GM18511 (cell line): ENCODE results near the gene ADCY3.

Source experiments
- ATAC-seq: cut with Tn5 transposase; IDR thresholded peaks from one replicate; pipeline ENCODE4 v1.9.1; 2021; ENCODE audit warnings: mild to moderate bottlenecking, moderate library complexity; ENCODE audit not compliant: unreplicated experiment

Gene ADCY3

DNA sequence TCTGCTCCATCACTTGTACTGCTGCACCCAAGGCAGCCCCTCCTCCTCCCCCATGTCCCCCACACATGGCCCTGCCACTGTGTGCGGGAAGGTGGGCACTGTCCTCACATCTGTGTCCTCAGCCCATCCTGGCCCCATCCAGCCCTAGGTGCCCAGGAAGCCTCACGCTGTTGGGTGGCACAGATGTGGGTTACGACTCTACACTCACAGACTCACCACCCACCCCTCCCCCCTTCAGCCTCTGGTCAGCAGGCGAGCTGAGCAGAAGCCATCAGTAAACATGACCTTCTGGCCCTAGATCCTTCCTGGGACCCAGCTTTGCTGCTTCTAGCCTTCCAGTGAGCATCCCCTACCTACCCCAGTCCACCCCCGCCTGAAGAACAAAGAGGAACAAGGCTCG lies 43.0 kb downstream of the ADCY3 start:
- no peak for ATAC-seq

DNA sequence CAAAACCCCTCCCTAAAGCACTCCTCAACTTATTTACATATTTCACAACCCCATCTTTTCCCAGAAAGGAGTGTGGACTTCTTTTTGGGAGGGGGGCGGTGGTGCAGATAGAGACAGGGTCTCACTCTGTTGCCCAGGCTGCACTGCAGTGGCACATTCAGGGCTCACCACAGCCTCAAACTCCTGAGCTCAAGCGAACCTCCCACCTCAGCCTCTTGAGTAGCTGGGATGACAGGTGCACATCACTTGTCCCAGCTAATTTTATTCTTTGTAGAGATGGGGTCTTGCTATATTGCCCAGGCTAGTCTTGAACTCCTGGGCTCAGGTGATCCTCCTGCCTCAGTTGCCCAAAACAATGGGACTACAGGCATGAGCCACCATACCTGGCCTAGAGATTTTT lies 44.1 kb downstream of the ADCY3 start:
- ATAC-seq = no peak

DNA sequence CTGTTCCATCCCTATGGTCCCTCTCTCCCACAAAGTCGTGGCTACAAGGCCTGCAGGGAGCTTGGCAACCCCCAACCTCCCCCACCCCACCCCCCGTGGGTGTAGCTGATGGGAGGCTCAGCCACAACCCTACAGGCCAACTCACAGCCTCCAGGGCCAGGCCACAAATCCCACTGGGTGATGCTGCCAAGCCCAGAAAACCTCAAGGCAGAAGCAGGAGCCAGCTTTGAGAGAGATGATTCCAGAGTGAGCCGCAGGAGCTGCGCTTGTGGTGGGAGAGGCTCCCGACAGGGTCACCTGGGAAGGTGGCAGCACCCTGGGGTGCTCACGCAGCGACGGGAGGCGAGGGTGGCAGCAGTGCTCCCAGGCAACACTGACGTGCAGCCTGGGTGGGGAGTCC lies 44.8 kb downstream of the ADCY3 start:
- ATAC-seq = no peak

DNA sequence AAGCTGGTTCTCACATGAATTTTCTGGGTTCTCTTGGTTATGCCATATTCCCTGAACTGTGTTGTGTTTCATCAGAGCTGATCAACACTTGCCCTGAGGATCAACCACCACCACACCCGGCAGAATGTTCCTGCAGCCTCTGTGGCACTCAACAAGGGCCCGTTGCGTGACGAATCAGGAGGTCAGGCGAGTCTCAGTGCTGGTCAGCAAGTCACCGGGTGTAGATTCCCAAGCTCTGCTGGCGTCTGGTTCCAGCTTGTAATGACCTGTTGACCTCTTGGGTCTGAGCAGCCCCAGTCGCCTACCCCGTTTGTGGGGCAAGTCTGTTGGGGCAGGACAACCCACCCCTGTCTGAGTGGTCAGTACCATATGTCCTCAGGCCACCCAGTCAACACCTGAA lies 46.0 kb downstream of the ADCY3 start:
- no peak for ATAC-seq

DNA sequence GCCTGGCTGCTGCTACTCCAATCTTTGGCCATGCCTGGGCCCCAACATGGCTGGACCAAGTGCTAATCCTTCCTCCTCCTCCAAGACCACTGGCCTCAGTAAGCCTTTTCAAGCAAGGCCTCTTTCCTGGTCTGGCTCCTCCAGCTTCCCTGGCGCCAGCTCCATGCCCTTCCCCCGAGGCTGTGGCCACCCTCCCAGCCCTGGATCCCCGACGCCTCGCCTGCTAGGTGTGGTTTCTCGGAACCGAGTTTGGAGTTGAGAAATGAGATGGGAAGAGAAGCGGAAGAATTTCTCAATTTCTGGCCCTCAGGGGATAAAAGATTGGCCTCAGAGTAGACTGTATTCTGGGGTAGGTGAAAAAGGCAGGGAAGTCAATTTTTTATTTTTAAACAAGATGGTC lies 46.4 kb downstream of the ADCY3 start:
- no peak for ATAC-seq

DNA sequence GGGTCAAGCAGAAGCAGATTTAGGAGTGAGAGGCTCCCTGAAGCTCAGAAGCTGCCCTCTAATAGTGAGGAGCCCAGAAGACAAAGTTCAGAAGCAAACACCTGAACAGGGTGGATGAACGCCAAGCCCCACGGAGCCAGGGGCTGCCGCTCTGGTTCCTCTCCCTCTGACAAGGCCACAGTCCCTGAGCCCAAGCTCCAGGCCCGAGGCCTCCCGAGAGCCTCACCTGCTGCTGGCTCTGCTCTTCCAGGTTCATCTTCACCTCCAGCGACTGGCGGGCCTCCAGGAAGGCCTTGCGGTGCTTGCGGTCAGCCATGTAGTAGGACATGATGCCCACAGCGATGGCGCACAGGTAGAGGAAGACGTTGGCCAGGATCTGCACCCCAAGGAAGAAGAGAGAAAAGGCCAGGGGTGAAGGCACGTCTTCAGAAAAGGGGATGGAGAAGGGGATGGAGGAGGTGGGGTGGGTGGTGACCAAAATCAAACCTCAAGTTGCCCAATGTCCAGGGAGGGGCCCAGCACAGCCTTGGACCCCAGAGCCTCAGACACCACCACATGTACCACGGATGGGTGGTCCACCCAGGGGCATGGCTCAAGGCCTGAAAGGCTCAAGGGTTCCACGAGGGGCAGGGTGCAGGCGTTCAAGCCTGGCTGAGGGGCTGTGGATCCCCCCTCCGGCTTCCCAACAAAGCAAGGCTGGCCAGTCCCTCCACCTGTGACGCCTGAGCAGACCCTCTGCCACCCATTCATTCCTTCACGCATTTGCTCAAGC lies 47.5 kb downstream of the ADCY3 start:
- no peak for ATAC-seq

DNA sequence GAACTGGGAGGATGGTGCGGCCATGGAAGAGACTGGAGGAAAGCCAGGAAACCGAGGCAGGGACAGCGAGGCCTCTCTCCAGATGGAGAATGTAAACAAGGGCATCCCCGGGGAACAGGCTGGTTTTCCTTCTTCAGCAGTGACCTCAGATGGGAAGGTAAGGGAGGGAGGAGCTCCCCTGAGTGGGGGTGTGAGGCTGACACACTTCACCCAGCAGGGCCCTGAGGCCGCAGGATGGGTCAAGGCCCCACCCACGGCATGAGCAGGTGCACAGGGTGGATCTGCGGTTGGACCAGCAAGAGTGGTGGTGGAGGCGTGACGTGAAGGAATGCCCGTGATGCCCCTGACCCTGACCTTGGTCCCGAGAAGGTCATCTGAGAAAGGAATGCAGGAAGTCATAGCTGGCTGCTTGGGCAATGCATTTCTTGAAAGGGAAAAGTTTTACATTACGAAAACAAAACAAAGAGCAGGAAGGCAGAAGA lies 48.1 kb downstream of the ADCY3 start:
- no peak for ATAC-seq

DNA sequence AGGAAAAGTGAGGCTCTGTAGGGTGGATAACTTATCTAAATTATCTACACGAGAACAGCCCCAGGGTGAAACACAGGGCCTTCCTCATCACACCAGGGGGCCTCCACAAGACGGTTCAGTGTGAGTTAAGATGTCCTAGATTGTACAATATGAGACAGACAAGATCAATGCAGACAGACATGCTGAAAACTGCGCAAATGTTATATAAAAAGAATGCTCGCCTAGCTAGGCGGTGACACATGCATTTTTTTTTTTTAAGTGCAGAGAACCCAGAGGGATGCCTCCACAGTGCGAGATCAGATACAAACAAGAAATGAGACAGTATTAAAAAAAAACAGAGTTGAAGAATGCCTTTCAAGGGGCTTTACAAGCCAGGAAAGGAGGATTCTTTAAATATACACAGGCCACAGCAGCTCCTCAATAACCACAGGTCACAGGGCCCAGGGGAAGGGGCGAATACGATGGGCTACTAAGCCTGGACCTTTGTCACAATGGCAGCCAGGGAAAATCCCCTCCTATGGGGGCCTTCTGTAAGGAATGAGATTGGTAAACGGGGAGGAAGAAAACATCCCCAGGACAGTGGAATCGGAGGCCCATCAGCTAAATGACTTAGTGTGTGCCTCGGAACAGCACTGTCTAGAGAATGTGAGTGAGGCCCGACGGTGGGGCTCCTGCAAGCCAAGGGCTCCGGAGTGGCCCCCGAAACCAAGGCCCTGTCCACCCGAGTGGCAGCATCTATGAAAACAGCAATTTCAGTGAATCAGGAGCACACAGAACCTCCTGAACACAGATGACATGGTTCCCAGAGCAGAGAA lies 48.9 kb downstream of the ADCY3 start:
- ATAC-seq = no peak

DNA sequence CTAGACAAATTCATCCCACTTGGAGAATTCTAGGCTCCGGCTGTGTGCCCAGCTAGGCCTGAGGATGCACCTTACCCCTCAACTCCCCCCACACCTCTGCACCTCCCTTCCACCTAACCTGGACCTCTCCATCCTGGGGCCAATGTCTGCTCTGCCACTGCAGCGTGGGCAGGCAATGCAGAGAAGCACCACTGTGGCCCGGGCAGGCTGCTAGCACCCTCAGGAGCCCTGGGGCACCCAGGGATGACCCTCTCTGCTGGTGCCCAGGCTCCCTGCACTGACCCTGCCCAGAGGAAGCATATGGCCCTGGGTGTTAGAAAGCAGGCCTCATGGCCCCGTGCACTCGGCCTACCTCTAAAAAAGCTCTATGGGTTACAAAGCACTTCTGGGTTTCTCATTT lies 49.6 kb downstream of the ADCY3 start:
- ATAC-seq = no peak

DNA sequence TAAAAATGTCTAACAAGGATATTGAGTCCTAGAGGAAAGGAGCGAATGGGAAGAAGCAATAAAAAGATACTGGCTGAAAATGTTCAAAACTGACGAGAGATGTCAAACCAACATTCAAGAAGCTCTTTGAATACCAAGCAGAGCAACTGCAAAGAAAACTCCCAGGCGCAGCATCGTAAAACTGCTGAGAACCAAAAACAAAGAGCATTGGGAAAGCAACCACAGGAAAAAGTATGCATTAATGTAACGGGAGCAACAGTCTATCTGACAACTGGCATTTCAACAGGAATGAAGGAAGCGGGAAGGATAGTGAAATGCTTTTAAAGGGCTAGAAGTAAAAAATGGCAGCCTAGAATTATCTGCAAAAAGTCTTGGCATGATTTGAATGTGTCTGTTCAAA lies 53.1 kb downstream of the ADCY3 start:
- no peak for ATAC-seq

DNA sequence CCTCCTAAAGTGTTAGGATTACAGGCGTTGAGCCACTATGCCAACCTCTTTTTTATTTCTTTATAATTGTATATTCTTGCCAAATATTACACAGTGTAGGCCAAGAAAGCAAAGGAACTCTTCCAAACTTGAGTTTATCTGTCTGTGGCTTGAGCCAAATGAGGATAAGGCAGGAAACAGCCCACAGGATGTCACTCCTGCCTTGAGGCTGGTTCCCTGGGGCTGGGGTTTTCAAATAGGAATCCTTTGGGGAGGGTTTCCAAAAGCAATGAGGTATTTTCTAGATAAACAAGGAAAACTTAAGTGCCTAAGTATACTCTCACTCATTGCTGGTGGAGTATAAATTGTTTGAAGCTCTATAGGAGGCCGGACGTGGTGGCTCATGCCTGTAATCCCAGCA lies 56.4 kb downstream of the ADCY3 start:
- ATAC-seq = no peak

DNA sequence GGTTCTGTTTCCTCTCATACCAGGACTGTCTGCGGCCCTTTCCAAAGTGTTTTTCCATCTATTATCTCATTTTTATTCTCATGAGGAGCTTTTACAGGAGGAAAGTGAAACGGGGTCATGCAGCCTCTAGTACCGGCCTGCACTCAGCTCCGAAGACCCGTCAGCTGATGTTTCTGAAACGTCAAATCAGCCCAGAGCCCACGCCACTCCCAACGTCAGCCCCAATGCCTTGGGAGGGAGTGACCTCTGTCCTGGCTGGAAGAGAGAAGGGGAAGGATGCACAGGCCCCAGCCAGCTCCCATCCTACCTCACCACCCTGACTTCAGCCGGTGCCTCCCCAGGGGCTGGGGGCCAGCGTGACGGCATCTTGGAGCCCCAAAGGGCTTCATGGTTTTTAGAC lies 58.5 kb downstream of the ADCY3 start:
- ATAC-seq = no peak

DNA sequence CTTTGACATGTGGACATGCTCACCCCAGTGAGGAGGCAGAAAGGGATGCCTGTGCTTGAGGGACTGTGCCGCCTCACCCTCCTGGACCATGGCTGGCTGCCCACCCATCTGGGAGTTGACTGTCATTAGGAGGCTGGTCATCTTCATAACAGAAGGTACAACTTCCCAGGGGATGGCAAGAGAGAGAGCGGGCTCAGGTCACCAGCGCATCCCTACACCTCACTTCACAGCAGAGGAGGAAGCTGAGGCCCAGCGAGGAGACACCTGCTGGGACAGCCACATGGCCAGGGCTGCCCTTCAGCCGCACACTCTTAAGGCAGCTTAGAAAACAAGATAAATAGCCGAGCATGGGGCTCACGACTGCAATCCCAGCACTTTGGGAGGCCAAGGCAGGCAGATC lies 59.4 kb downstream of the ADCY3 start:
- ATAC-seq = no peak

DNA sequence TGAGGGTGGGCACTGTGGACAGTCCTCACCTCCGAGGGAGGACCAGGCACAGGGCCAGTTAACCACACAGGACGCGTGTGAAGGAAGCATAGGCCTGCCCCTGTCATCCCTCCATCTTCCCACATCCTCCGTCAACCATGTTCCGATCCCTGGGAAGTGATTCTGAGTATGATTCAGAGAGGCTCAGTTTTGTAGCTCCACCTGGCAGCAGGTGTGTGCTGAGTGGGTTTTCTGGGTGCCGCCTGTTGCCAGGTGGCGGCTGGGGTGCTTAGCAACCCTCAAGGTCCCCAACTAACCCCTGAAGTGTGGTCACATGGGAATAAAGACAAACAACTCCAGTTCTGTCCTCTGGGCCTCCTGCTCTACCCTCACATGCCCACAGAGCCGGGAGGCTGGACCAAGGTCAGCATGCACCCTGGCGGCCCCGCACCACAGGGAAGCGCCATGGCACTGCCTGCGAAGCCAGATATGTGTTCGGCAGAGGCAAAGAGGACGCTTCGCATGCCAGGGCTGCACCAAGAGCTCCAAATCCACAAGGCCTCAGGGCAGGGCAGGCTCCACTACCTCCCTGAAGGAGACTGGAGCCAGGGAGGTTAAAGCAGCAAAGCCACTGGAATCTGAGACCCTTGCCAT lies 60.0 kb downstream of the ADCY3 start:
- ATAC-seq = no peak

DNA sequence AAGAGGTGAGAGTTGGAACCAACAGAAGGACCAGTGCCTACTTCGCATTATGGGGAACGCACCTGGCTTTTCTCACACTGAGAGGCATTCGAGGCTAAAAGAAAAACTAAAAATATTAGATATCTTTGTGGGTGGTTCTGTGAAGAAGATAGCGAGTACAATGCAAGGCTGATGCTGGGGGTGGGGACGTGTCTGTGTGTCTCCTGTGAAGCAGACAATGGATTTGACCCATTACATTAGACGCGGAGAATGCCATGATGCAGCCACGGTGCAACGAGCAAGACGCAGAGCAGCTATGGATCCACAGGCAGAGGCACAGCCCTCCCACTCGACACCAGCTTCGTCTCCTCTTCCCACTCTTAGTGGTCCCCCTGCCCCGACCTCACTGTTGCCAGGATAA lies 61.0 kb downstream of the ADCY3 start:
- ATAC-seq = no peak

DNA sequence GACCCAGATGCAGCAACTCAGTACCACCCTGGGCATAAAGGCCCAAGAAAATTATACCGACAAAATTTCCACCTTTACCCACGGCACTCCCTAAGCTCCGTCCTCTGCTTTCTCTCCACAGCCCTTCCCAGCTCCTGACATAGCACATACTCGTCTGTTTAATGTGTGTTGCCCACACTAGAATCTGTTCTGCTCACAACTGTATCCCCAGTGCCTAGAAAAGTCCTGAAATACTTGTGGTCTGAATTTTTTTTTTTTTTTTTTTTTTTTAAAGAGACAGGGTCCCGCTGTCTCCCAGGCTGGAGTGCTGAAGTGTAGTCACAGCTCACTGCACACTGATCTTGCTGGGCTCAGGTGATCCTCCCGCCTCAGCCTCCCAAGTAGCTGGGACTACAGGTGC lies 62.3 kb downstream of the ADCY3 start:
- ATAC-seq = no peak

DNA sequence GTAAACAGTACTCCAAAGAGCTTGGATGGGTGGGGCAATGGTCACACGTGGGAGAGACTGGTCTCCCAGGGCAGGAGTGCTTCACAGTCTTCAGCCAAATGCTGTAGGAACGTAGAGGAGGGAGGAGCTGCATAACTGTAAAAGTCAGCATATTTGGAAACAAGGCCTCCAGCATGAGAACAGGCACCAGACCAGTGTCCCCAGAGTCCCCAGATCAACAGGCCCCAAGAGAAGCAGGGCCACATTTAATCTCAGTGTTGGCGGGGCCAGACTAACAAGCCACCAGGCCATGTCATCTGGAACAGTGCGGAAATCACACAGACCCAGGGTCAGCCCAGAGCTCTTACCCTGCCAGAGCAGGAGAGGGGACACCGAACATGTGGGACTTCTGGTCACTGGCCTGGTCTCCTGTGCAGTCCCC lies 63.2 kb downstream of the ADCY3 start:
- no peak for ATAC-seq

DNA sequence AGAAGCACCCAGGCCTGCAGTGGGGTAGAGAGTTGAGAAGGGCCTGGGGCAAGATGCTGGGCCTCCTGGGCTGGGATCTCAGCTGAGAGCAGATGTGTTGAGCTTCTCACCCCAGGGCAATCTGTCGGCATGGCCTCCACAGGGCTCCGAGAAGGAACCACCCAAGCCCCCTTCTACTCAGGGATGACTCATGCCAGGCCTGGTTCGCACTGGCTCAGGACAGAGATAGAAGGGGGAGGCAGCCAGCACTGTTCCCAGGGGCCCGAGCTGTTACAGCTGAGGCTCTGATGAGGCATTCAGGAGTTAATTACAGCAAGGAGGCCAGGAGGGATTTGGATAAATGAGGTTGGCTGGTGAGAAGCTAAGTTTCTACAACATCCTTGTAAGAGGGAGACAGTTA lies 64.3 kb downstream of the ADCY3 start:
- no peak for ATAC-seq

DNA sequence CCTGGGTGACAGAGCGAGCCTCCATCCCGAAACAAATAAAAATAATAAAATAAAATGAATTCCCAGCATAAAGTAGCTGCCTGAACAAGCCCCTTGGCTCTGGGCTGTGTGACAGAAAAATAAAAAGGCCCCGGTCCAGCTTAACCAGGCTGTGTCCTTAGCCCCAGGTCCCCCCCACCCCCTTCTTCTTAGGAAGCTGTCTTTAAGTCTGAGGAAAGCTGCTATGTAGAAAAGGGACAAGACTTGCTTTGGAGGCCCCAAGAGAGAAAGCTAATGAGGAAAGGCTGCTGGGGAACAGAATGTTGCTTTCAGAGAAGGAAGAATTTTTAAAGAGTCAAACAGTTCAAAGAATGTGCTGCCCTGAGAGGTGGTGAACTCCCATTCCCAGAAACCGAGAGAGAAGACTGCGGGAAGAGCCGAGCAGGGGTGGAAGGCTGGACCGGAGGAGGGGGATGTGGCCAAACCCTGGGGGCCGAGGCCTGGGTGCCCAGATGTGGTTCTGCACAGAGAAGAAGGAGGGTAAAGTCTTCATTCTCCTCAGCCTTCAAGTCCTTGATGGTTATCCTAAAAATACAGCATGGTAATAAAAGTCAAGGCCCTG lies 64.9 kb downstream of the ADCY3 start:
- no peak for ATAC-seq

DNA sequence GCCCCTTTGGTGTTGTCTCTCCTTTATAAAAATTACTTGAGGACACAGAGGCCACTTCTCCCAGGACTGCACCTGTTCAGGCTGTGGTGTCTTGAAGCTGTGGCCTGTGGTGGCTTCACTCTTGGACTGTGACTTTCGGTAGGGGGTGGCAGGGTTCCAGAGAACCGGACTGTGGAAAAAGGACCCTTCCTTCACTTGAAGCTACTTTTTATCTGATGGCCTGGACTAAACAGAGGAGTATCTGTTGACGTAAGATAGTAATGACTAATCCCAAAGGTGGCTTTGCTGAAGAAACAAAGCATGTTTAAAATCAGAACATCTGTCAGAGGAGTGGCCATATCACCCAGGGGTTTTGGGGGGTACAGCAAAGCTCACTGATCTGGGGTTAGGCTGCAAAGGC lies 66.0 kb downstream of the ADCY3 start:
- no peak for ATAC-seq

DNA sequence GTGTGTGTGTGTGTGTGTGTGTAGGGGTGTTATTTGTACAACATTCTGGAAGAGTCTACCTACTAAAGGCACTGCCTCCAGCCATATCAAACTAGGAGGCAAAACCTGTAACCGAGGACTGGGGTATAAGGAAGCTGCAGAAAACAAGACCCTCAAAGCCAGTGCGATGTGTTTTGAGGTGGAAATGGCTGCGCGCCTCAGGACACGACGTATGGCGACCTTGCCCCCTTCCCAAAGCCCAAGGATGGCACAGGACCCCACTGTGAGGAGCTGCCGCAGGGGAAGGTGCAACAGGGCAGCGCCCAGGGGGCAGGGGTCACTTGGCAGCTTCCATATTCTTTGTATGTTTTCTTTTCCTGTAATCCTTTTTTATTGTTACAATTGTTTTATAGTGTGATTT lies 67.0 kb downstream of the ADCY3 start:
- ATAC-seq = no peak
